Measurements from ENCODE around the gene RPS16.

Gene RPS16

DNA sequence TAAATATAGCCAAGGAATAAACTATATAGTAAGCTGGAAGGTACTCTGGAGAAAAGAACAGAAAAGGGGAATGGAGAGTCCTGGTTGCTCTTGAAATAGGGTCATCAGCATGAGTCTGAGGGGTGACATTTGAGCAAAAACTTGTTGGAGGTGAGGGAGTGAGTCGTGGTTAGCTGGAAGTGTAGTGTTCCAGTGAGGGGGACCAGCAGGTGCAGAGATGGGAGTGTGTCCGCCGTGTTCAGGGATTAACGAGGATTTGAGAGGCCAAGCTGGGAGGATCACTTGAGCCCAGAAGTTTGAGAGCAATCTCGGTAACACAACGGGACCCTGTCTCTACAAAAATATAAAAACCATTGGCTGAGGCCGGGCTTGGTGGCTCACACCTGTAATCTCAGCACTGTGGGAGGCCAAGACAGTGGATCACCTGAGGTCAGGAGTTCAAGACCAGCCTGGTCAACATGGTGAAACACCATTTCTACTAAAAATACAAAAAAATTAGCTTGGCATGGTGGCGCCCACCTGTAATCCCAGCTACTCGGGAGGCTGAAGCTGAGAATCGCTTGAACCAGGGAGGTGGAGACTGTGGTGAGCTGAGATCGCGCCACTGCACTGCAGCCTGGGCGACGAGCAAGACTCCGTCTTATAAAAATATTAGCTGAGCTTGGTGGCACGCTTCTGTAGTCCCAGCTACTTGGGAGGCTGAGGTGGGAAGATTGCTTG lies 10.8 kb upstream of the RPS16 start:
- Histone ChIP-seq H3K4me3 (ENCODE audit: low read length) (peak overlapping the region; percentile 87), H3K9ac (ENCODE audit: low read depth, low read length) (peak overlapping the region; percentile 99), H3K4me1 (ENCODE audit: control insufficient read depth, insufficient read depth, low read length) (peaks cover 26% of the 10 kb centered on the region), H3K9me3 (replicated peaks; ENCODE audit: low read length) (no peaks in the 10 kb centered on the region), H3K27me3 (ENCODE audit: control insufficient read depth, insufficient read depth, low read length) (no peaks in the 10 kb centered on the region), H3K4me2 (ENCODE audit: low read length) (peak overlapping the region; percentile 91), H3K36me3 (ENCODE audit: insufficient read depth, low read length) (peaks cover 22% of the 10 kb centered on the region)

DNA sequence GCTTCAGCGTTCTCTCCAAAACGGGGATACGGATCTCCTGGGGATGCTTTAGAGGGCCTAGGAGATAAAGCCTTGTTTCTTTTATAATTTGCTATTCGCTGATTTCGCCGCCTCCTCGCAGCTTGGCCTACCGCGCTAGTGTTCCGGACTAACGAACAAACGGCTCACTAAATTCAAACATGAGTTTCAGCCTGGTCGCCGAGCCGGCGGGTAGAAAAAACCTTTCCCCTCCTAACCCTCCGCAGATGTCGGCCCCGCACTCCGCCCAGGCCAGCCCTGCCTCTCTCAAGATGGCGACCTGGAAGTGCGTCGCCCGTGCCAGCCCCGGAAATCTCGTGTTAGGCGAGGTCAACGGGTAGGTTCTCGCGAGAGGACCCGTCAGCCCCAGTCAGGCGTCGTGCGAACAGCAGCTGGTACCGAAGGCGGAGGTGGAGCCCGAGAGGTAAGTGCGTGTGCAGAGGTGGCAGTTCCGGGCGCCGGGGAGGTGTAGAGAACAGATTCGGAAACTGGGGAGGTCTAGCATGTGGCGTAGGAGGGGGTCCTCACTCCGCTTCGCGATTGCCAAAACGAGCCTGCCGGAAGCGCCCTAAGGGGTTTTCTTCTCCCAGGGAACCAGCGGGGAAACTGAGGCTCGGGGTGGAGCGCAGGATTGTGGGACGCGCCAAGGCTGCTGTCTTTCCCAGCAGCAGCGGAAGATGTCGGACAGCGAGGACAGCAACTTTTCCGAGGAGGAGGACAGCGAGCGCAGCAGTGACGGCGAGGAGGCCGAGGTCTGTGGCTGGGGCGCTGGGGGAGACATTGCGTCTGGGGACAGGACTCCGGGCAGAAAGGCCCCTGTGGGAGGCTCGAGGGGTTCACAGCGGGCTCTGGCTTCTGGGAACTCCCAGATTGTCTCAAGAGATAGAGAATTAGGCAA lies 9.7 kb upstream of the RPS16 start, which contains the start of gene SUPT5H:
Gene SUPT5H, plus strand, starts transcription at position 387 of the 916 bp plus-strand sequence. Its CDS starts 309 bp downstream, at position 696.
- H3K9ac ChIP-seq (ENCODE audit: low read depth, low read length): peak within 1 kb of the TSS; percentile 99
- peak within 1 kb of the TSS; percentile 87 for H3K4me3 ChIP-seq (ENCODE audit: low read length)
- peak within 1 kb of the TSS; percentile 91 for H3K4me2 ChIP-seq (ENCODE audit: low read length)
- peaks cover 26% of the 10 kb centered on the region for H3K4me1 ChIP-seq (ENCODE audit: control insufficient read depth, insufficient read depth, low read length)
- H3K9me3 ChIP-seq (replicated peaks; ENCODE audit: low read length): no peaks in the 10 kb centered on the region
- peaks cover 16% of the 10 kb centered on the region for H3K36me3 ChIP-seq (ENCODE audit: insufficient read depth, low read length)
- no peaks in the 10 kb centered on the region for H3K27me3 ChIP-seq (ENCODE audit: control insufficient read depth, insufficient read depth, low read length)

DNA sequence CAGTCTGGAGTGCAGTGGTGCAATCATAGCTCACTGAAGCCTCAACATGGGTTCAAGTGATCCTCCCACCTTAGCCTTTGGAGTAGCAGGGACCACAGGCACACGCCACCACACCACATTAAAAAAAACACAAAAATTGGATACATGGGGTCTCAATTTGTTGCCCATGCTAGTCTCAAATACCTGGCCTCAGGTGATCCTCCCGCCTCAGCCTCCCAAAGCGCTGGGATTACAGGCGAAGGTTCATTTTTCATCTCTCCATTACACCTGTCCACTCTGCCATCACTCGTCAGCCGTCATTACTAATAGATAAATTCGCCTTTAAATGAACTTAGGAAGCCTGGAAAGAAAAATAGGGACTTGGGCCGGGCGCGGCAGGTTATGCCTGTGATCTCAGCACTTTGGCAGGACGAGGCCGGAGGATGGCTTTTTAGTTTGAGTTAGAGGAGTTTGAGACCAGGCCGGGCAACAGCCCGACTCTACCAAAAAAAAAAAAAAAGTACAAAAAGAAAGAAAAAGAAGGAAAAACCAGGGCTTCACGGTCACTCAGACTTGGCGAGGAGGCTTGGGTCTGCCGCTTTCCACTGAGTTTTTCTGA lies 8.9 kb upstream of the RPS16 start:
- H3K27me3 ChIP-seq (ENCODE audit: control insufficient read depth, insufficient read depth, low read length): no peaks in the 10 kb centered on the region
- H3K36me3 ChIP-seq (ENCODE audit: insufficient read depth, low read length): peaks cover 13% of the 10 kb centered on the region
- peak overlapping the region; percentile 87 for H3K4me3 ChIP-seq (ENCODE audit: low read length)
- peak overlapping the region; percentile 91 for H3K4me2 ChIP-seq (ENCODE audit: low read length)
- peaks cover 26% of the 10 kb centered on the region for H3K4me1 ChIP-seq (ENCODE audit: control insufficient read depth, insufficient read depth, low read length)
- no peaks in the 10 kb centered on the region for H3K9me3 ChIP-seq (replicated peaks; ENCODE audit: low read length)
- peak overlapping the region; percentile 99 for H3K9ac ChIP-seq (ENCODE audit: low read depth, low read length)

DNA sequence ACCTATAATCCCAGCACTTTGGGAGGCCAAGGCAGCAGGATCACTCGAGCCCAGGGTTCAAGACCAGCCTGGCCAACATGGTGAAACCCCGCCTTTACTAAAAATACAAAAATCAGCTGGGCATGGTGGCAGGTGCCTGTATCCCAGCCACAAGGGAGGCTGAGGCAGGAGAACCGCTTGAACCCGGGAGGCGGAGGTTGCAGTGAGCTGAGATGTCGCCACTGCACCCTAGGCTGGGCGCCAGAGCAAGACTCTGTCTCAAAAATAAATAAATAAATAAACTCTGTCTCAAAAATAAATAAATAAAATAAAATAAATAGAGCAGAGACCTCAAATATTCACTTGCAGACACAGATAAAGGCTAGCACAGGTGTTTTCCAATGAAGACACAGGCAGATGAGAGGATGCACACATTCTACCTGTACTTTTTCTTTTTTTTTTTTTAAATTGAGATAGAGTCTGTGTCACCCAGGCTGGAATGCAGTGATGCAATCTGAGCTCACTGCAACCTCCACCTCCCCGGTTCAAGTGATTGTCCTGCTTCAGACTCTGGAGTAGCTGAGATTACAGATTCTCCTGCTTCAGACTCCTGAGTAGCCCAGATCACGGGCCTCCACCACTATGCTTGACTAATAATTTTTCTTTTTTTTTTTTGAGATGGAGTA lies 2.7 kb upstream of the RPS16 start:
- Histone ChIP-seq H3K4me1 (ENCODE audit: control insufficient read depth, insufficient read depth, low read length) (peaks cover 23% of the 10 kb centered on the region), H3K36me3 (ENCODE audit: insufficient read depth, low read length) (peaks cover 20% of the 10 kb centered on the region), H3K4me2 (ENCODE audit: low read length) (no peak overlapping the region), H3K9me3 (replicated peaks; ENCODE audit: low read length) (no peaks in the 10 kb centered on the region), H3K9ac (ENCODE audit: low read depth, low read length) (no peak overlapping the region), H3K27me3 (ENCODE audit: control insufficient read depth, insufficient read depth, low read length) (no peaks in the 10 kb centered on the region), H3K4me3 (ENCODE audit: low read length) (no peak overlapping the region)

DNA sequence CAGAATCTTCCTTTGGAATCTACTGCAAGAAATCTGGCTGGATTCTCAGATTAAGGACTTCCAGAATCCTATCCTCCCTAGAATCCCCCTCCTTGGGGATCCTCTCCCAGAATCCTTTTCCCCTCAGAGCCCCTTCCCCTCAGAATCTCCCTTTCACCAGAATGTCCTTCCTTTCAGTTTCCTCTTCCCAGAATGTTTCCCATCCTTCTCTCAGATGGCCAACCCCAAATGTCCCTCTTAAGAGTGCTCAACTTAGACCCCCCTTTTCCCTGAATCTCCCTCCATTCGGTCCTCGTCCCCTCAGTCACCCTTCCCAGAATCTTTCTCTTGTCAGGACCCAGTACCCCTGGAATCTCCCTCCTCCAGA lies 584 bp upstream of the RPS16 start:
- H3K4me1 ChIP-seq (ENCODE audit: control insufficient read depth, insufficient read depth, low read length): peaks cover 24% of the 10 kb centered on the region
- peak overlapping the region; percentile 91 for H3K4me2 ChIP-seq (ENCODE audit: low read length)
- H3K4me3 ChIP-seq (ENCODE audit: low read length): peak overlapping the region; percentile 90

DNA sequence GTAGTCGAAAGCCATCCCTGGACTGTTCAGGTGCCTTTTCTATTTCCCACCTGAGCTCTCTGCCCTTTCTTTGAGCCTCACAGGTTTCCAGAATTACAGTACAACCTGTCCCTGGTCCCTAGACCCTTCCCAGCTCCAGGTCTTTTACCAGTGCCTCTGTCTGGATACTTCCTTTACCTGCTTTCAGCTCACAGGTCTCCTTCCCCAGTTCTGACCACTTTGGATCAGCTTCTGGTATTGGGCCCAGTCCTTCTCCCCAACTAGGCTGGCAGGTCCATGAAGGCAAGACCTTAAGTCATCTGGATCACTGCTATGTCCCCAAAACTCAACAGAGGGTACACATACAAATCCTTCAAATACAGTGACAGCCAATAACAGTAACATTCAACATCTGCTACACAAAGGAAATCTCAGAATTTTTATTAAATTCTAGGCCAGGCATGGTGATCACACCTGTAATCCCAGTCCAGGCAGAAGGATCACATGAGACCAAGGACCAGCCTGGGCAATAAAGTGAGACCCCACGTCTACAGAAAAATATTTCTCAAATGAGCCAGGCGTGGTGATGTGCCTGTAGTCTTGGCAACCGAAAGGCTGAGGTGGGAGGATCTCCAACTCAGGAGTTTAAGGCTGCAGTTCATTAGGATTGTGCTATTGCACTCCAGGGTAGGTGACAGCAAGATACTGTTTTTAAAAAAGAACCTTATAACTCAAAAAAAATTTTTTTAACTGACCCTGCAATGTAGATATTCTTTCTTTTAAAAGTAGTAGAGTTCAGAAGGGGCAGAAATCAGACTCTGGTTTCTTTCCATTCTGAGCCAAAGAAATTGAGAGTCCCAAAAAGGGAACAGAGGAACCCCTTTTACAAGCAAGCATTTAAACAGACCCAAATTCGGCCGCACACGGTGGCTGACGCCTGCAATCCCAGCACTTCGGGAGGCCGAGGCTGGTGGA lies 1.3 kb downstream of the RPS16 start:
- no peaks in the 10 kb centered on the region for H3K9me3 ChIP-seq (replicated peaks; ENCODE audit: low read length)
- H3K4me2 ChIP-seq (ENCODE audit: low read length): peak overlapping the region; percentile 90
- peak overlapping the region; percentile 99 for H3K9ac ChIP-seq (ENCODE audit: low read depth, low read length)
- peaks cover 33% of the 10 kb centered on the region for H3K36me3 ChIP-seq (ENCODE audit: insufficient read depth, low read length)
- H3K4me3 ChIP-seq (ENCODE audit: low read length): peak overlapping the region; percentile 90
- H3K27me3 ChIP-seq (ENCODE audit: control insufficient read depth, insufficient read depth, low read length): no peaks in the 10 kb centered on the region
- peaks cover 29% of the 10 kb centered on the region for H3K4me1 ChIP-seq (ENCODE audit: control insufficient read depth, insufficient read depth, low read length)

More for the DNA sequence above, 584 bp upstream of the RPS16 start:
- Histone ChIP-seq H3K27me3 (ENCODE audit: control insufficient read depth, insufficient read depth, low read length) (no peaks in the 10 kb centered on the region), H3K36me3 (ENCODE audit: insufficient read depth, low read length) (peaks cover 33% of the 10 kb centered on the region), H3K9ac (ENCODE audit: low read depth, low read length) (peak overlapping the region; percentile 92), H3K9me3 (replicated peaks; ENCODE audit: low read length) (no peaks in the 10 kb centered on the region)

DNA sequence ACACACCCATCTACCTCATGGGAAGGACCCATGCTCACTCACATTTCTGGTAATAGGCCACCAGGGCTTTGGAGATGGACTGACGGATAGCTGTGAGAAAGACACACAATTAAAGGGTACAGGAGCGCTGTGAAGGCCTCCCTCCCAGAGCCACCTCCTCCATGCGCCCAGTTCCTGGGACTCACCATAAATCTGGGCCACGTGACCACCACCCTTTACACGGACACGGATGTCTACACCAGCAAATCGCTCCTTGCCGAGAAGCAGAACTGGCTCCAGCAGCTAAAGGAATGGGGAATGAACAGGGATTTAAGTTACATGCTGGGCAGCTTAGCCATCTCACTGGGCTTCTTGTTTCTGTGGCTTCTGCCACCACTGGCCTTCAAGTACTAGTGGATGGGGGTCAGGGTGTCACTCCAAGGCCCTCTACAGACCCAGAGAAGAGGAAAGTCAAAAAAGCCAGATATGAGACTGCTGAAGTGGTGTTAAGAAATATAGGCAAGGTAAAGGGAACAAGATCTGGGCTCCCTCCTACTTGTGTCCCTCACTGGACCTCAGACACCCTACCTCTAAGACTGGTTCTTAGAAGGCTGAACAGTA lies 2.2 kb downstream of the RPS16 start:
- peak overlapping the region; percentile 90 for H3K4me2 ChIP-seq (ENCODE audit: low read length)
- no peak overlapping the region for H3K4me3 ChIP-seq (ENCODE audit: low read length)
- peak overlapping the region; percentile 99 for H3K9ac ChIP-seq (ENCODE audit: low read depth, low read length)
- H3K4me1 ChIP-seq (ENCODE audit: control insufficient read depth, insufficient read depth, low read length): peaks cover 35% of the 10 kb centered on the region
- H3K27me3 ChIP-seq (ENCODE audit: control insufficient read depth, insufficient read depth, low read length): no peaks in the 10 kb centered on the region
- no peaks in the 10 kb centered on the region for H3K9me3 ChIP-seq (replicated peaks; ENCODE audit: low read length)
- peaks cover 33% of the 10 kb centered on the region for H3K36me3 ChIP-seq (ENCODE audit: insufficient read depth, low read length)

DNA sequence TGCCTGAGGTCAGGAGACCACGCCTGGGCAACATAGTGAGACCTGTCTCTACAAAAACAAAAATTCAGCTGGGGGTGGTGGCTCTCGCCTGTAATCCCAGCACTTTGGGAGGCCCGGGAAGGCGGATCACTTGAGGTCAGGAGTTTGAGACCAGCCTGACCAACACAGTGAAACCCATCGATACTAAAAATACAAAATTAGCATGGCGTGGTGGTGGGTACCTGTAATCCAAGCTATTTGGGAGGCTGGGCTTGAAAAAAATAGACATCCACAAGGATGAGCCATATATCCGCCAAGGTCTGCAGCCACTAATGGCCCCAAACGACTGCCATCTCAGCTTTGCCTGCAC lies 3.1 kb downstream of the RPS16 start:
- peaks cover 41% of the 10 kb centered on the region for H3K4me1 ChIP-seq (ENCODE audit: control insufficient read depth, insufficient read depth, low read length)
- H3K4me2 ChIP-seq (ENCODE audit: low read length): no peak overlapping the region
- H3K27me3 ChIP-seq (ENCODE audit: control insufficient read depth, insufficient read depth, low read length): no peaks in the 10 kb centered on the region

DNA sequence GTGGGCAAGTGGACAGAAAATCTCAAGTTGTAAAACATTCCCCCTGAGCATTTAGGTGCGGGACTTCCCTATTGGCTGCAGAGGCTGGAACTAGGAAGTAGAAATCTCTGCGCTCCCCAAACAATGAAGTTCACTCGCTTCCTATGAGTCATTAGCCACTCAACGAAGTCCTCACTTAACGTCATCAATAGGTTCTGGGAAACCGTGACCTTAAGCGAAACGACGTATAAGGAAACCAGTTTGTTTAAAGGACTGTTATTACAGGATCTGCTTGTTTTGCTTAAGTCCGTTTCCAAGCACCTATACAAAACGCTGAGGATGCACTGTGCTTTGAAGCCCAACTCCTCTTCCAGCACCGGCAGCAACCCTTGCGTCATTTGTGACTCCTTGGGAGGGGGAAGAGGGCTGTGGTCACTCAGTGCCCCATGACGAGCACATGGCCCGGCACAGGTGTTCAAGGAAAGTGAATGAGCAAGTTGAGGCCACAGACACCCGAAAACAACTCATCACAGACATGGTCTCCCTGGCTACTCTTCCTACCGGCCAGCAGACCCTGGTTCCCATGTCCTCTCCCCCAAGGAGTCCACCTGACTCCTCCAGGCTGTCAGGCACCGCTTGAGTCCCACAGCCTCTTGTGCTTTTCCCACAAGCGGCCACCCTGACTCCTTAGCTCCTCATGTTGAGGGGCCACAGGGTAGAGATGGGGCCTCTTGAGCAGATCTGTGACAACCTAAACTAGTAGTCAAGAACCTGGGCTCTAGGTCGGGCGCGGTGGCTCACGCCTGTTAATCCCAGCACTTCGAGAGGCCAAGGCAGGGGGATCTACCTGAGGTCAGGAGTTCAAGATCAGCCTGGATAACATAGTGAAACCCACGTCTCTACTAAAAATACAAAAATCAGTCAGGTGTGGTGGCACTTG lies 4.8 kb downstream of the RPS16 start:
- Histone ChIP-seq H3K4me1 (ENCODE audit: control insufficient read depth, insufficient read depth, low read length) (peaks cover 34% of the 10 kb centered on the region), H3K4me2 (ENCODE audit: low read length) (peak overlapping the region; percentile 11), H3K27me3 (ENCODE audit: control insufficient read depth, insufficient read depth, low read length) (no peaks in the 10 kb centered on the region), H3K4me3 (ENCODE audit: low read length) (no peak overlapping the region), H3K9ac (ENCODE audit: low read depth, low read length) (peak overlapping the region; percentile 41), H3K9me3 (replicated peaks; ENCODE audit: low read length) (no peaks in the 10 kb centered on the region), H3K36me3 (ENCODE audit: insufficient read depth, low read length) (peaks cover 33% of the 10 kb centered on the region)

More for the DNA sequence above, 3.1 kb downstream of the RPS16 start:
- H3K36me3 ChIP-seq (ENCODE audit: insufficient read depth, low read length): peaks cover 33% of the 10 kb centered on the region
- no peak overlapping the region for H3K4me3 ChIP-seq (ENCODE audit: low read length)
- H3K9ac ChIP-seq (ENCODE audit: low read depth, low read length): no peak overlapping the region
- H3K9me3 ChIP-seq (replicated peaks; ENCODE audit: low read length): no peaks in the 10 kb centered on the region

Measured in skeletal muscle satellite cell (primary cell).